Neural progenitor cell (in vitro differentiated cells): ENCODE measurements around the gene ATM. TPM values are rescaled to one million over a fixed set of nuclear protein-coding genes. Genes with fewer than 3 reads are reported as not detected.

Source experiments
- DNase-seq: peaks from one replicate; pipeline ENCODE4 v3.0.0-alpha.2; 2016; ENCODE audit warnings: low spot score
- H2AFZ ChIP-seq: fragments of 200-600 bp; sonication (generic); replicated peaks from 2 replicates; pipeline ENCODE4 v1.6.1; 2016; ENCODE audit warnings: antibody characterized with exemption
- H3F3A ChIP-seq: fragments of 200-600 bp; sonication (generic); 2 replicates; pipeline ENCODE4 v1.6.1; 2016; ENCODE audit warnings: antibody characterized with exemption, low read depth
- H3K27ac ChIP-seq: fragments of 200-600 bp; sonication (generic); 2 replicates; pipeline ENCODE4 v1.5.1; 2016; ENCODE audit warnings: mild to moderate bottlenecking
- H3K27me3 ChIP-seq: fragments of 200-600 bp; sonication (generic); 2 replicates; pipeline ENCODE4 v1.6.1; 2016; ENCODE audit warnings: mild to moderate bottlenecking, moderate library complexity
- H3K36me3 ChIP-seq: fragments of 200-600 bp; sonication (generic); 2 replicates; pipeline ENCODE4 v1.5.1; 2016
- H3K4me1 ChIP-seq: fragments of 200-600 bp; sonication (generic); 2 replicates; pipeline ENCODE4 v1.6.1; 2016; ENCODE audit warnings: mixed run types
- H3K4me2 ChIP-seq: fragments of 200-600 bp; sonication (generic); 2 replicates; pipeline ENCODE4 v1.6.1; 2016
- H3K4me3 ChIP-seq: fragments of 200-600 bp; sonication (generic); 2 replicates; pipeline ENCODE4 v1.5.1; 2016
- H3K79me2 ChIP-seq: fragments of 200-600 bp; sonication (generic); 2 replicates; pipeline ENCODE4 v1.6.1; 2016; ENCODE audit warnings: low read depth
- H3K9ac ChIP-seq: fragments of 200-600 bp; sonication (generic); 2 replicates; pipeline ENCODE4 v1.6.1; 2016
- H3K9me3 ChIP-seq: fragments of 200-600 bp; sonication (generic); 2 replicates; pipeline ENCODE4 v1.5.1; 2016; ENCODE audit warnings: low read depth
- H4K20me1 ChIP-seq: fragments of 200-600 bp; sonication (generic); 2 replicates; pipeline ENCODE4 v1.6.1; 2016; ENCODE audit warnings: low read depth
- H3K27ac Mint-ChIP-seq: 3 replicates; pipeline ENCODE4 v1.8.0; 2021; ENCODE audit warnings: mixed read lengths
- H3K27me3 Mint-ChIP-seq: 2 replicates; pipeline ENCODE4 v1.8.0; 2022; ENCODE audit warnings: low read depth, mild to moderate bottlenecking, inconsistent platforms, moderate library complexity, mixed read lengths; ENCODE audit not compliant: insufficient read depth
- H3K36me3 Mint-ChIP-seq: 3 replicates; pipeline ENCODE4 v1.8.0; 2021; ENCODE audit warnings: mixed read lengths
- H3K4me1 Mint-ChIP-seq: 3 replicates; pipeline ENCODE4 v1.8.0; 2021; ENCODE audit warnings: mixed read lengths
- H3K4me3 Mint-ChIP-seq: 3 replicates; pipeline ENCODE4 v1.8.0; 2021; ENCODE audit warnings: mild to moderate bottlenecking, moderate library complexity, mixed read lengths
- H3K9me3 Mint-ChIP-seq: 3 replicates; pipeline ENCODE4 v1.8.0; 2020; ENCODE audit warnings: mixed read lengths
- EZH2 ChIP-seq: fragments of 200-600 bp; sonication (generic); IDR thresholded peaks from 2 replicates; pipeline ENCODE4 v1.6.1; 2017; ENCODE audit warnings: antibody characterized with exemption, mild to moderate bottlenecking, moderate library complexity
- EZH2phosphoT487 ChIP-seq: fragments of 200-600 bp; sonication (generic); IDR thresholded peaks from 2 replicates; pipeline ENCODE4 v1.6.1; 2017; ENCODE audit warnings: antibody characterized with exemption
- total RNA-seq: library from RNA; depleted of rRNA; stranded (reverse); fragments of >200 nt; gene quantifications from 2 replicates; pipeline ENCODE4 v1.2.3, GENCODE V29; 2015; ENCODE audit warnings: low replicate concordance
- TF ChIP-seq, protein P1 (sequence below): fragments of 200-600 bp; sonication (generic); IDR thresholded peaks from 2 replicates; pipeline ENCODE4 v1.5.1; 2017; ENCODE audit warnings: antibody characterized with exemption, mild to moderate bottlenecking

The ATM gene
- total RNA-seq, 1 donor from 2014 or later = 105 TPM

DNA sequence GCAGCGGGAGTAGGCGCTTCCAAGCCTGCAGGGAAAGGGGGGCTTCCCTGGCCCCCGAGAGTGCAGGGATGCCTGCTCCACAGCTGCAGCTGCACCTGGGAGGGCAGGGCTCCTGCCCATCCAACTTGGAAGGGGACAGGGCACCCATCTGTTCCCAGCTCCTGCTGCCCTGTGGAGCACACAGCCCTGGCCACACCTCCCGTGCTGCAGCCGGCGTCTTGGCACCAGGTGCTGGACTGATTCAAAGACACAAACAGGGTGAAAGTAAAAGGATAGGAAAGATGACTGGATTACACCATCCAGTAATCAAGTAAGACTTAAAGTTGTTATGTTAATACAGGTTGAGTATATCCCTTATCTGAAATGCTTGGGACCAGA is 15.2 kb upstream of the ATM start:
- Histone ChIP-seq H3K79me2 (peaks cover 99% of the 10 kb centered on the region), H2AFZ (no peak overlapping the region), H3K4me3 (no peak overlapping the region), H3K36me3 (no peaks in the 10 kb centered on the region), H3F3A (no peaks in the 10 kb centered on the region), H3K27ac (no peak overlapping the region), H3K4me2 (no peak overlapping the region), H3K9me3 (no peaks in the 10 kb centered on the region), H3K9ac (no peak overlapping the region), H4K20me1 (peaks cover 17% of the 10 kb centered on the region), H3K4me1 (no peaks in the 10 kb centered on the region), H3K27me3 (no peaks in the 10 kb centered on the region)
- Mint-ChIP-seq H3K36me3 (peaks cover 51% of the 10 kb centered on the region), H3K4me3 (no peak overlapping the region), H3K4me1 (no peaks in the 10 kb centered on the region), H3K27me3 (peaks cover 5% of the 10 kb centered on the region), H3K9me3 (peaks cover 7% of the 10 kb centered on the region), H3K27ac (no peak overlapping the region)
- TF ChIP-seq EZH2 = no peak
- TF ChIP-seq, protein P1, sequence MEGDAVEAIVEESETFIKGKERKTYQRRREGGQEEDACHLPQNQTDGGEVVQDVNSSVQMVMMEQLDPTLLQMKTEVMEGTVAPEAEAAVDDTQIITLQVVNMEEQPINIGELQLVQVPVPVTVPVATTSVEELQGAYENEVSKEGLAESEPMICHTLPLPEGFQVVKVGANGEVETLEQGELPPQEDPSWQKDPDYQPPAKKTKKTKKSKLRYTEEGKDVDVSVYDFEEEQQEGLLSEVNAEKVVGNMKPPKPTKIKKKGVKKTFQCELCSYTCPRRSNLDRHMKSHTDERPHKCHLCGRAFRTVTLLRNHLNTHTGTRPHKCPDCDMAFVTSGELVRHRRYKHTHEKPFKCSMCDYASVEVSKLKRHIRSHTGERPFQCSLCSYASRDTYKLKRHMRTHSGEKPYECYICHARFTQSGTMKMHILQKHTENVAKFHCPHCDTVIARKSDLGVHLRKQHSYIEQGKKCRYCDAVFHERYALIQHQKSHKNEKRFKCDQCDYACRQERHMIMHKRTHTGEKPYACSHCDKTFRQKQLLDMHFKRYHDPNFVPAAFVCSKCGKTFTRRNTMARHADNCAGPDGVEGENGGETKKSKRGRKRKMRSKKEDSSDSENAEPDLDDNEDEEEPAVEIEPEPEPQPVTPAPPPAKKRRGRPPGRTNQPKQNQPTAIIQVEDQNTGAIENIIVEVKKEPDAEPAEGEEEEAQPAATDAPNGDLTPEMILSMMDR = no peak
- TF ChIP-seq EZH2phosphoT487 = no peak
- no peak for DNase-seq

DNA sequence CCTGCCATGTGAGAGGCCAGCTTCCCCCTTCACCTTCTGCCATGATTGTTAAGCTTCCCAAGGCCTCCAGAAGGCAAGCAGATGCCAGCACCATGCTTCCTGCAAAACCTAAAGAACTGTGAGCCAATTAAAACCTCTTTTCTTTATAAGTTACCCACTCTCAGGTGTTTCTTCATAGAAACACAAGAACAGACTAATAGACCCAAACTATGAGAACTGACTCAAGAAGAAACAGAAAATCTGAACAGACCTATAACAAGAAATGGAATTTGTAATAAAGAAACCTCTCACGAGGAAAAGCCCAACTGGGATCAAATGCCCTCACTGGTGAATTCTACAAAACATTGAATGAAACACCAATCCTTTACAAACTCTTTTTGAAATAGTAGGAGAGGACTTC is 12.4 kb upstream of the ATM start:
- Mint-ChIP-seq H3K36me3 (peaks cover 46% of the 10 kb centered on the region), H3K27ac (no peak overlapping the region)

DNA sequence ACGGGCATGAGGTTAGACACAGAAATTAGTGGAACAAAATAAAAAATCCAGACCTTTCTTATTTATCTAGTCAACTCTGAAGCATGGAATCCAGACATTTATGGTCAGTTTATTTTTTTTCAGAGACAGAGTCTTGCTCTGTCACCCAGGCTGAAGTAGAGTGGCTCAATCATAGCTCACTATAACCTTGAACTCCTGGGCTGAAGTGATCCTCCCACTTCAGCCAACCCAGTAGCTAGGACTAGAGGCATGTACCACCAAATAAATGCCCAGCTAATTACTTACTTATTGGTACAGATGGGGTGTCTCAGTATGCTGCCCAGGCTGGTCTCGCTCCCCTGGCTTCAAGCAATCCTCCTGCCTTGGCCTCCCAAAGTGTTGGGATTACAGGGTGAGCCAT is 9.1 kb upstream of the ATM start:
- Histone ChIP-seq H3K4me2 (no peak overlapping the region), H4K20me1 (peaks cover 50% of the 10 kb centered on the region), H3K36me3 (no peaks in the 10 kb centered on the region), H3K9me3 (no peaks in the 10 kb centered on the region), H3K27ac (no peak overlapping the region), H2AFZ (no peak overlapping the region), H3F3A (no peaks in the 10 kb centered on the region), H3K9ac (no peak overlapping the region), H3K27me3 (no peaks in the 10 kb centered on the region), H3K79me2 (peaks cover 100% of the 10 kb centered on the region), H3K4me1 (peaks cover under 1% of the 10 kb centered on the region), H3K4me3 (no peak overlapping the region)
- Mint-ChIP-seq H3K27ac (no peak overlapping the region), H3K4me1 (no peaks in the 10 kb centered on the region), H3K27me3 (peaks cover 5% of the 10 kb centered on the region), H3K4me3 (no peak overlapping the region), H3K9me3 (peaks cover 2% of the 10 kb centered on the region), H3K36me3 (peaks cover 31% of the 10 kb centered on the region)
- no peak for DNase-seq
- TF ChIP-seq EZH2 = no peak
- TF ChIP-seq, protein P1 = no peak
- TF ChIP-seq EZH2phosphoT487 = no peak

More for the DNA sequence above, 12.4 kb upstream of the ATM start:
- peaks cover 5% of the 10 kb centered on the region for H3K9me3 Mint-ChIP-seq
- H3K4me1 Mint-ChIP-seq = no peaks in the 10 kb centered on the region
- no peaks in the 10 kb centered on the region for H3K36me3 ChIP-seq
- H3K27me3 Mint-ChIP-seq = peaks cover 5% of the 10 kb centered on the region
- H3K27me3 ChIP-seq = no peaks in the 10 kb centered on the region
- H3K27ac ChIP-seq = no peak overlapping the region
- no peak for DNase-seq
- H3K9ac ChIP-seq = no peak overlapping the region
- peaks cover 99% of the 10 kb centered on the region for H3K79me2 ChIP-seq
- H3K4me3 ChIP-seq = no peak overlapping the region
- H2AFZ ChIP-seq = no peak overlapping the region
- H3K4me1 ChIP-seq = no peaks in the 10 kb centered on the region
- no peak overlapping the region for H3K4me2 ChIP-seq
- no peaks in the 10 kb centered on the region for H3F3A ChIP-seq
- TF ChIP-seq EZH2phosphoT487 (no peak), EZH2 (no peak)
- TF ChIP-seq, protein P1 = no peak
- no peak overlapping the region for H3K4me3 Mint-ChIP-seq
- no peaks in the 10 kb centered on the region for H3K9me3 ChIP-seq
- H4K20me1 ChIP-seq = peaks cover 21% of the 10 kb centered on the region

DNA sequence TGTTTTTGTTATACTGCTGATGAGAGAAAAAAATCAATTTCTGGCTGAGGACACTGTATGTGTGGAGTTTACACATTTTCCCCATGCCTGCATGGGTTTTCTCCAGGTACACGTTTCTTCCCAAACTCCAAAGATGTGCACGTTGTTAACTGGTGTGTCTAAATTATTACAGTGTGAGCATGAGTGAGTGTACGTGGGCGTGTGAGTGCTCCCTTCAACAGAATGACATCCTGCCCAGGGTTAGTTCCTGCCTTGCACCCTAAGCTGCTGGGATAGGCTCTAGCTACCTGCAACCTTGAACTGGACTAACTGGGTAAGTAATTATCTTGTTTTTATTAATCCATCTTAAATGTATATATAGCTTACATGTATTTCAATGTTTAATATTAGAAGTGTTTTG is 5.9 kb upstream of the ATM start:
- H3K4me3 ChIP-seq = no peak overlapping the region
- peaks cover 26% of the 10 kb centered on the region for H3K4me1 ChIP-seq
- H3K79me2 ChIP-seq = peaks cover 100% of the 10 kb centered on the region
- DNase-seq = no peak
- H3K27me3 ChIP-seq = no peaks in the 10 kb centered on the region
- no peaks in the 10 kb centered on the region for H3K36me3 ChIP-seq
- no peak overlapping the region for H3K9ac ChIP-seq
- peaks cover 14% of the 10 kb centered on the region for H3K36me3 Mint-ChIP-seq
- H3K9me3 ChIP-seq = no peaks in the 10 kb centered on the region
- H3K27ac Mint-ChIP-seq = no peak overlapping the region
- no peaks in the 10 kb centered on the region for H3K9me3 Mint-ChIP-seq
- peaks cover 22% of the 10 kb centered on the region for H3K4me1 Mint-ChIP-seq
- H3K27ac ChIP-seq = no peak overlapping the region
- TF ChIP-seq, protein P1 = no peak
- no peak for TF ChIP-seq EZH2
- no peak for TF ChIP-seq EZH2phosphoT487
- H3K27me3 Mint-ChIP-seq = peaks cover 5% of the 10 kb centered on the region
- no peak overlapping the region for H3K4me3 Mint-ChIP-seq
- no peak overlapping the region for H3K4me2 ChIP-seq
- peaks cover 75% of the 10 kb centered on the region for H4K20me1 ChIP-seq
- no peak overlapping the region for H2AFZ ChIP-seq
- H3F3A ChIP-seq = peaks cover 14% of the 10 kb centered on the region
